Astrocyte (in vitro differentiated cells and primary cell): ENCODE measurements around the gene LUZP2. TPM values are rescaled to one million over a fixed set of nuclear protein-coding genes. Genes with fewer than 3 reads are reported as not detected.

Source experiments
- DNase-seq: peaks from one replicate; pipeline ENCODE4 v3.0.0-alpha.2; 2010; ENCODE audit warnings: low read depth
- FAIRE-seq: peaks from 2 replicates; lab custom pipeline; 2011; peaks lifted over from hg19 to GRCh38; lab: Jason Lieb, UNC
- H2AFZ ChIP-seq: 2 replicates; pipeline ENCODE4 v1.6.0; 2012; ENCODE audit warnings: low read depth, low read length, inconsistent platforms
- H3K27ac ChIP-seq: 2 replicates; pipeline ENCODE4 v1.5.1; 2011; ENCODE audit warnings: low read depth, low read length, inconsistent platforms
- H3K27me3 ChIP-seq: 2 replicates; pipeline ENCODE4 v1.6.0; 2011; ENCODE audit warnings: low read length, inconsistent platforms; ENCODE audit not compliant: insufficient read depth
- H3K36me3 ChIP-seq: 2 replicates; pipeline ENCODE4 v1.5.1; 2011; ENCODE audit warnings: low read length, inconsistent platforms; ENCODE audit not compliant: insufficient read depth
- H3K4me1 ChIP-seq: 2 replicates; pipeline ENCODE4 v1.5.1; 2011; ENCODE audit warnings: low read length, inconsistent platforms; ENCODE audit not compliant: insufficient read depth
- H3K4me2 ChIP-seq: 2 replicates; pipeline ENCODE4 v1.6.0; 2012; ENCODE audit warnings: low read length, inconsistent platforms
- H3K4me3 ChIP-seq: 2 replicates; pipeline ENCODE4 v1.5.1; 2011; ENCODE audit warnings: low read depth, mild to moderate bottlenecking, low read length, inconsistent platforms; ENCODE audit not compliant: insufficient read depth
- H3K79me2 ChIP-seq: 2 replicates; pipeline ENCODE4 v1.6.0; 2012; ENCODE audit warnings: mild to moderate bottlenecking, low read length, inconsistent platforms; ENCODE audit not compliant: insufficient read depth
- H3K9ac ChIP-seq: 2 replicates; pipeline ENCODE4 v1.6.0; 2012; ENCODE audit warnings: mild to moderate bottlenecking, low read length, inconsistent platforms
- H3K9me3 ChIP-seq: 2 replicates; pipeline ENCODE4 v1.5.1; 2012; ENCODE audit warnings: low read depth, mild to moderate bottlenecking, low read length, inconsistent platforms; ENCODE audit not compliant: insufficient read depth
- H4K20me1 ChIP-seq: 2 replicates; pipeline ENCODE4 v1.6.0; 2012; ENCODE audit warnings: low read length, inconsistent platforms; ENCODE audit not compliant: insufficient read depth
- H3K27ac Mint-ChIP-seq: one replicate; pipeline ENCODE4 v1.8.0; 2021; ENCODE audit warnings: mild to moderate bottlenecking, mixed read lengths; ENCODE audit not compliant: unreplicated experiment
- H3K27me3 Mint-ChIP-seq: one replicate; pipeline ENCODE4 v1.8.0; 2021; ENCODE audit warnings: low read depth, mixed read lengths; ENCODE audit not compliant: unreplicated experiment
- H3K36me3 Mint-ChIP-seq: one replicate; pipeline ENCODE4 v1.8.0; 2021; ENCODE audit warnings: low read depth, mixed read lengths; ENCODE audit not compliant: unreplicated experiment
- H3K4me1 Mint-ChIP-seq: one replicate; pipeline ENCODE4 v1.8.0; 2021; ENCODE audit warnings: low read depth, mixed read lengths; ENCODE audit not compliant: unreplicated experiment
- H3K4me3 Mint-ChIP-seq: one replicate; pipeline ENCODE4 v1.8.0; 2021; ENCODE audit warnings: mild to moderate bottlenecking, moderate library complexity, mixed read lengths; ENCODE audit not compliant: unreplicated experiment
- H3K9me3 Mint-ChIP-seq: one replicate; pipeline ENCODE4 v1.8.0; 2021; ENCODE audit warnings: mild to moderate bottlenecking, mixed read lengths; ENCODE audit not compliant: unreplicated experiment
- CTCF ChIP-seq: IDR thresholded peaks from 2 replicates; pipeline ENCODE4 v1.5.1; 2011; ENCODE audit warnings: low read depth, mild to moderate bottlenecking, inconsistent platforms, low read length, moderate library complexity; ENCODE audit not compliant: insufficient read depth
- EZH2 ChIP-seq: IDR thresholded peaks from 2 replicates; pipeline ENCODE4 v1.6.1; 2012; ENCODE audit warnings: mild to moderate bottlenecking, low read length, inconsistent platforms; ENCODE audit not compliant: insufficient read depth
- total RNA-seq: library from RNA; stranded (reverse); gene quantifications from 2 replicates; pipeline ENCODE4 v1.2.1, GENCODE V29; 2021

Gene LUZP2
- total RNA-seq, 1 donor from 2014 or later = 2.3 TPM

GRCh38 chr11:24622262-24622661 is 125.4 kb downstream of the LUZP2 start:
- no peak overlapping the region for H3K4me3 ChIP-seq
- H3K27ac ChIP-seq = no peak overlapping the region
- no peaks in the 10 kb centered on the region for H3K4me1 ChIP-seq
- FAIRE-seq (no peak), DNase-seq (no peak)
- H3K27me3 ChIP-seq = no peaks in the 10 kb centered on the region
- Mint-ChIP-seq H3K4me3 (no peak overlapping the region), H3K4me1 (no peaks in the 10 kb centered on the region), H3K27me3 (no peaks in the 10 kb centered on the region), H3K36me3 (no peaks in the 10 kb centered on the region), H3K27ac (no peak overlapping the region), H3K9me3 (no peaks in the 10 kb centered on the region)
- no peaks in the 10 kb centered on the region for H3K36me3 ChIP-seq
- no peak overlapping the region for H2AFZ ChIP-seq
- no peak overlapping the region for H3K9ac ChIP-seq
- H3K4me2 ChIP-seq = no peak overlapping the region
- no peaks in the 10 kb centered on the region for H3K9me3 ChIP-seq
- TF ChIP-seq CTCF = no peak
- TF ChIP-seq EZH2 = no peak
- no peaks in the 10 kb centered on the region for H3K79me2 ChIP-seq
- H4K20me1 ChIP-seq = no peaks in the 10 kb centered on the region

DNA sequence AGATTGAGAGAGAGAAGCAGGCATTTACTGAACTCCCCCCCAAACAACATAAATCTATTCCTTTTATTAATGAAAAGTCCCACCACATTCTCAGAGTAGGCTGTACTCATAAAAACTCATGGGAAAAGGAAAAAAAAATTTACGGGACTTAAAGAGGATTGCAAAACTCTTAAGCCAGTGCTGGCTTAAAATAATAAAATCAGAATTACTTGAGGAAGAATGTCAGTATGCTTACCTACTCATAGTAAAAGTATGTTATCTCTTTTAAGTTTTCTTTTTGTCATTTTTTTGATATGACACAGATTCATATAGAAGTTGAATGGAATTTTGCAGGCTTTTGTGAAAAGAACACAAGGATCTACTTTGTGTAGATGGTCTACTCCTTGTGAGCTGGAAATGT is 126.3 kb downstream of the LUZP2 start:
- H3K4me3 ChIP-seq = no peak overlapping the region
- no peaks in the 10 kb centered on the region for H3K4me1 Mint-ChIP-seq
- no peaks in the 10 kb centered on the region for H3K4me1 ChIP-seq
- peak; percentile 25 for DNase-seq
- H3K9me3 Mint-ChIP-seq = no peaks in the 10 kb centered on the region
- no peak overlapping the region for H3K4me3 Mint-ChIP-seq
- H3K27ac Mint-ChIP-seq = no peak overlapping the region
- H3K79me2 ChIP-seq = no peaks in the 10 kb centered on the region
- H3K4me2 ChIP-seq = no peak overlapping the region
- H3K9ac ChIP-seq = no peak overlapping the region
- H3K27me3 Mint-ChIP-seq = no peaks in the 10 kb centered on the region
- FAIRE-seq = no peak
- no peak for TF ChIP-seq CTCF
- TF ChIP-seq EZH2 = no peak
- no peaks in the 10 kb centered on the region for H3K36me3 Mint-ChIP-seq
- no peaks in the 10 kb centered on the region for H4K20me1 ChIP-seq
- H3K36me3 ChIP-seq = no peaks in the 10 kb centered on the region
- H3K27me3 ChIP-seq = no peaks in the 10 kb centered on the region
- no peak overlapping the region for H2AFZ ChIP-seq
- no peaks in the 10 kb centered on the region for H3K9me3 ChIP-seq
- no peak overlapping the region for H3K27ac ChIP-seq

DNA sequence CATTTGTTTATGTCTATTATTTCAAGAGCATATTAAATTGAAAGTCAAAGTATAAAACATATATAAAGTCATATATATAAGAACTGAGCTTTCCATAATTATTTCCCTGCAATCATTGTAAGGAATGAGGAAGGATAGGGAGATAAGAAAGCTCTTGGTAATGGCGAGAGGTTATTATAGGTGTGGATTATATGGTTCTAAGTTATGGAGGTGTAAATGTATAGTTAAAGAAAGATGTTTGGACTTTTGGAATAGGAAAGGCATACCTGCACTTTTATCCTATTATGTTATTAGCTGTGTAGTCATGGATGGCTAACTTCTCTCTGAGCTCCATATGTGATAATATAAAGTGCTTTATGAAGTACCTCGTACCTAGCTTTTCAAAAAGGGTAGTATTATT is 127.6 kb downstream of the LUZP2 start:
- no peaks in the 10 kb centered on the region for H3K36me3 ChIP-seq
- no peaks in the 10 kb centered on the region for H3K79me2 ChIP-seq
- no peaks in the 10 kb centered on the region for H3K4me1 ChIP-seq
- FAIRE-seq (no peak), DNase-seq (no peak)
- no peaks in the 10 kb centered on the region for H3K9me3 ChIP-seq
- H3K27ac Mint-ChIP-seq = no peak overlapping the region
- no peaks in the 10 kb centered on the region for H3K27me3 ChIP-seq
- TF ChIP-seq EZH2 (no peak), CTCF (no peak)
- no peaks in the 10 kb centered on the region for H3K4me1 Mint-ChIP-seq
- H2AFZ ChIP-seq = no peak overlapping the region
- H3K9ac ChIP-seq = no peak overlapping the region
- no peaks in the 10 kb centered on the region for H4K20me1 ChIP-seq
- no peaks in the 10 kb centered on the region for H3K9me3 Mint-ChIP-seq
- no peaks in the 10 kb centered on the region for H3K36me3 Mint-ChIP-seq
- H3K27ac ChIP-seq = no peak overlapping the region
- no peaks in the 10 kb centered on the region for H3K27me3 Mint-ChIP-seq
- no peak overlapping the region for H3K4me3 ChIP-seq
- H3K4me3 Mint-ChIP-seq = no peak overlapping the region
- no peak overlapping the region for H3K4me2 ChIP-seq
